CD4-positive, alpha-beta memory T cell (primary cell): Measurements from ENCODE around the gene ISLR2. TPM values are rescaled to one million over a fixed set of nuclear protein-coding genes. Genes with fewer than 3 reads are reported as not detected.

ENCODE experiments used
- CTCF ChIA-PET: fragments of 350-600 bp; sonication (Branson Sonifier 250); formaldehyde crosslinking; loops from one replicate; lab custom pipeline; 2021; ENCODE audit warnings: inconsistent platforms; ENCODE audit not compliant: partially characterized antibody; lab: Charles Lee
- POLR2A ChIA-PET: fragments of 350-600 bp; sonication (Branson Sonifier 250); formaldehyde crosslinking; loops from one replicate; lab custom pipeline; 2021; ENCODE audit not compliant: partially characterized antibody; lab: Charles Lee
- DNase-seq, 5 donors: peaks; one replicate each; pipeline versions ENCODE4 v3.0.0 to v3.0.0-alpha.2; 2020 to 2022; ENCODE audit warnings: mixed read lengths in 1 of 5
- H3K27ac ChIP-seq: one replicate; pipeline ENCODE4 v1.7.0; 2013; ENCODE audit warnings: low read depth, low read length
- H3K27me3 ChIP-seq: 2 replicates; pipeline ENCODE4 v1.7.0; 2013; ENCODE audit warnings: mild to moderate bottlenecking, low read length, moderate library complexity; ENCODE audit not compliant: insufficient read depth
- H3K36me3 ChIP-seq: 2 replicates; pipeline ENCODE4 v1.7.0; 2013; ENCODE audit warnings: mild to moderate bottlenecking, low read length, moderate library complexity; ENCODE audit not compliant: insufficient read depth
- H3K4me1 ChIP-seq: 2 replicates; pipeline ENCODE4 v1.7.0; 2013; ENCODE audit warnings: mild to moderate bottlenecking, low read length, moderate library complexity; ENCODE audit not compliant: insufficient read depth
- H3K4me3 ChIP-seq, 2 donors: one replicate each; pipeline ENCODE4 v1.7.0; 2013; ENCODE audit warnings: low read length in 2 of 2, mild to moderate bottlenecking in 1 of 2
- H3K9me3 ChIP-seq, 2 donors: one replicate each; pipeline ENCODE4 v1.7.0; 2013; ENCODE audit warnings: low read length in 2 of 2, control low read depth in 1 of 2; ENCODE audit not compliant: control insufficient read depth in 1 of 2
- H3K27ac Mint-ChIP-seq, 7 donors: one replicate each; pipeline ENCODE4 v1.8.0; 2020 to 2021; ENCODE audit warnings: mixed read lengths in 7 of 7, mild to moderate bottlenecking in 6 of 7, inconsistent platforms in 3 of 7, moderate library complexity in 3 of 7
- H3K27me3 Mint-ChIP-seq, 2 donors: one replicate each; pipeline ENCODE4 v1.8.0; 2020 to 2021; ENCODE audit warnings: mixed read lengths in 2 of 2
- H3K36me3 Mint-ChIP-seq, 2 donors: one replicate each; pipeline ENCODE4 v1.8.0; 2020 to 2021; ENCODE audit warnings: mixed read lengths in 2 of 2, inconsistent platforms in 1 of 2, mild to moderate bottlenecking in 1 of 2
- H3K4me1 Mint-ChIP-seq, 4 donors: one replicate each; pipeline ENCODE4 v1.8.0; 2020 to 2021; ENCODE audit warnings: mixed read lengths in 4 of 4, mild to moderate bottlenecking in 1 of 4
- H3K4me3 Mint-ChIP-seq, 8 donors: one replicate each; pipeline ENCODE4 v1.8.0; 2020 to 2021; ENCODE audit warnings: mixed read lengths in 8 of 8, mild to moderate bottlenecking in 7 of 8, moderate library complexity in 6 of 8, inconsistent platforms in 3 of 8
- H3K9me3 Mint-ChIP-seq, 8 donors: one replicate each; pipeline ENCODE4 v1.8.0; 2020 to 2021; ENCODE audit warnings: mixed read lengths in 8 of 8, mild to moderate bottlenecking in 5 of 8, inconsistent platforms in 3 of 8, moderate library complexity in 1 of 8
- intact Hi-C: fragments of 100-400 bp; cut with micrococcal nuclease; formaldehyde crosslinking; loops from one replicate; pipeline ENCODE4 v1.15.1; 2023
- polyA plus RNA-seq, 2 donors: library from polyadenylated mRNA; unstranded; fragments of 300-500 nt; fragmentation: Illumina TruSeq; gene quantifications; one replicate each; pipeline ENCODE4 v1.2.3, GENCODE V29; 2021
- total RNA-seq, 2 experiments: library from RNA; stranded (reverse); gene quantifications; one replicate each; pipeline ENCODE4 v1.2.3, GENCODE V29; 2021

Gene ISLR2
- total and polyA plus RNA-seq, 4 experiments from 2014 or later: not detected

DNA sequence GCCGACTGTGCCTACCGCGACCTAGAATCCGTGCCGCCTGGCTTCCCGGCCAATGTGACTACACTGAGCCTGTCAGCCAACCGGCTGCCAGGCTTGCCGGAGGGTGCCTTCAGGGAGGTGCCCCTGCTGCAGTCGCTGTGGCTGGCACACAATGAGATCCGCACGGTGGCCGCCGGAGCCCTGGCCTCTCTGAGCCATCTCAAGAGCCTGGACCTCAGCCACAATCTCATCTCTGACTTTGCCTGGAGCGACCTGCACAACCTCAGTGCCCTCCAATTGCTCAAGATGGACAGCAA, 44.5 kb downstream of the ISLR2 start:
- Histone ChIP-seq H3K36me3 (no peaks in the 10 kb centered on the region), H3K9me3 (no peaks in the 10 kb centered on the region), H3K27me3 (no peaks in the 10 kb centered on the region), H3K4me1 (no peaks in the 10 kb centered on the region), H3K4me3 (no peak overlapping the region), H3K27ac (no peak overlapping the region)
- Mint-ChIP-seq H3K36me3 (no peaks in the 10 kb centered on the region), H3K27me3 (peaks cover 3 to 4% of the 10 kb centered on the region in 2 donors), H3K9me3 (peaks cover 0 to 2% (median 0%) of the 10 kb centered on the region in 8 donors), H3K4me3 (no peak overlapping the region), H3K4me1 (no peaks in the 10 kb centered on the region), H3K27ac (no peak overlapping the region)
- intact Hi-C loops: no loop called here
- CTCF ChIA-PET: no interaction called here
- no peak for DNase-seq
- POLR2A ChIA-PET: no interaction called here

DNA sequence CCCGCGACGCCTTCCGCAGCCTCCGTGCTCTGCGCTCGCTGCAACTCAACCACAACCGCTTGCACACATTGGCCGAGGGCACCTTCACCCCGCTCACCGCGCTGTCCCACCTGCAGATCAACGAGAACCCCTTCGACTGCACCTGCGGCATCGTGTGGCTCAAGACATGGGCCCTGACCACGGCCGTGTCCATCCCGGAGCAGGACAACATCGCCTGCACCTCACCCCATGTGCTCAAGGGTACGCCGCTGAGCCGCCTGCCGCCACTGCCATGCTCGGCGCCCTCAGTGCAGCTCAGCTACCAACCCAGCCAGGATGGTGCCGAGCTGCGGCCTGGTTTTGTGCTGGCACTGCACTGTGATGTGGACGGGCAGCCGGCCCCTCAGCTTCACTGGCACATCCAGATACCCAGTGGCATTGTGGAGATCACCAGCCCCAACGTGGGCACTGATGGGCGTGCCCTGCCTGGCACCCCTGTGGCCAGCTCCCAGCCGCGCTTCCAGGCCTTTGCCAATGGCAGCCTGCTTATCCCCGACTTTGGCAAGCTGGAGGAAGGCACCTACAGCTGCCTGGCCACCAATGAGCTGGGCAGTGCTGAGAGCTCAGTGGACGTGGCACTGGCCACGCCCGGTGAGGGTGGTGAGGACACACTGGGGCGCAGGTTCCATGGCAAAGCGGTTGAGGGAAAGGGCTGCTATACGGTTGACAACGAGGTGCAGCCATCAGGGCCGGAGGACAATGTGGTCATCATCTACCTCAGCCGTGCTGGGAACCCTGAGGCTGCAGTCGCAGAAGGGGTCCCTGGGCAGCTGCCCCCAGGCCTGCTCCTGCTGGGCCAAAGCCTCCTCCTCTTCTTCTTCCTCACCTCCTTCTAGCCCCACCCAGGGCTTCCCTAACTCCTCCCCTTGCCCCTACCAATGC, 45.1 kb downstream of the ISLR2 start:
- POLR2A ChIA-PET: no interaction called here
- no peak for DNase-seq
- H3K27ac Mint-ChIP-seq: no peak overlapping the region

GRCh38 chr15:74176262-74177214, 46.2 kb downstream of the ISLR2 start:
- no peaks in the 10 kb centered on the region for H3K4me1 ChIP-seq
- peaks cover 0 to 2% (median 0%) of the 10 kb centered on the region in 8 donors for H3K9me3 Mint-ChIP-seq
- H3K27ac Mint-ChIP-seq: no peak overlapping the region
- no peaks in the 10 kb centered on the region for H3K36me3 ChIP-seq
- CTCF ChIA-PET: no interaction called here
- POLR2A ChIA-PET: no interaction called here
- no peak overlapping the region for H3K27ac ChIP-seq
- intact Hi-C loops: no loop called here
- H3K9me3 ChIP-seq: no peaks in the 10 kb centered on the region
- no peaks in the 10 kb centered on the region for H3K4me1 Mint-ChIP-seq
- H3K36me3 Mint-ChIP-seq: no peaks in the 10 kb centered on the region
- no peak overlapping the region for H3K4me3 ChIP-seq
- no peak for DNase-seq
- H3K4me3 Mint-ChIP-seq: no peak overlapping the region
- H3K27me3 ChIP-seq: no peaks in the 10 kb centered on the region
- peaks cover 3 to 4% of the 10 kb centered on the region in 2 donors for H3K27me3 Mint-ChIP-seq

More for the DNA sequence above, 45.1 kb downstream of the ISLR2 start:
- Histone ChIP-seq H3K4me1 (no peaks in the 10 kb centered on the region), H3K36me3 (no peaks in the 10 kb centered on the region), H3K4me3 (no peak overlapping the region), H3K9me3 (no peaks in the 10 kb centered on the region), H3K27me3 (no peaks in the 10 kb centered on the region), H3K27ac (no peak overlapping the region)
- Mint-ChIP-seq H3K36me3 (no peaks in the 10 kb centered on the region), H3K4me3 (no peak overlapping the region), H3K27me3 (peaks cover 3 to 4% of the 10 kb centered on the region in 2 donors), H3K9me3 (peaks cover 0 to 2% (median 0%) of the 10 kb centered on the region in 8 donors), H3K4me1 (no peaks in the 10 kb centered on the region)
- CTCF ChIA-PET: no interaction called here
- intact Hi-C loops: no loop called here

- DNase-seq: no peak
- no peaks in the 10 kb centered on the region for H3K36me3 ChIP-seq
- Mint-ChIP-seq H3K4me1 (no peaks in the 10 kb centered on the region), H3K9me3 (peaks cover 0 to 2% (median 0%) of the 10 kb centered on the region in 8 donors), H3K27ac (no peak overlapping the region), H3K27me3 (peaks cover 3 to 4% of the 10 kb centered on the region in 2 donors), H3K36me3 (no peaks in the 10 kb centered on the region), H3K4me3 (no peak overlapping the region)
- no peaks in the 10 kb centered on the region for H3K9me3 ChIP-seq
- CTCF ChIA-PET: no interaction called here
- H3K27me3 ChIP-seq: no peaks in the 10 kb centered on the region
- no peaks in the 10 kb centered on the region for H3K4me1 ChIP-seq
- no peak overlapping the region for H3K27ac ChIP-seq
- POLR2A ChIA-PET: no interaction called here
- intact Hi-C loops: no loop called here
- no peak overlapping the region for H3K4me3 ChIP-seq
Measured at GRCh38 chr15:74178326-74179100, 48.1 kb downstream of the ISLR2 start.

DNA sequence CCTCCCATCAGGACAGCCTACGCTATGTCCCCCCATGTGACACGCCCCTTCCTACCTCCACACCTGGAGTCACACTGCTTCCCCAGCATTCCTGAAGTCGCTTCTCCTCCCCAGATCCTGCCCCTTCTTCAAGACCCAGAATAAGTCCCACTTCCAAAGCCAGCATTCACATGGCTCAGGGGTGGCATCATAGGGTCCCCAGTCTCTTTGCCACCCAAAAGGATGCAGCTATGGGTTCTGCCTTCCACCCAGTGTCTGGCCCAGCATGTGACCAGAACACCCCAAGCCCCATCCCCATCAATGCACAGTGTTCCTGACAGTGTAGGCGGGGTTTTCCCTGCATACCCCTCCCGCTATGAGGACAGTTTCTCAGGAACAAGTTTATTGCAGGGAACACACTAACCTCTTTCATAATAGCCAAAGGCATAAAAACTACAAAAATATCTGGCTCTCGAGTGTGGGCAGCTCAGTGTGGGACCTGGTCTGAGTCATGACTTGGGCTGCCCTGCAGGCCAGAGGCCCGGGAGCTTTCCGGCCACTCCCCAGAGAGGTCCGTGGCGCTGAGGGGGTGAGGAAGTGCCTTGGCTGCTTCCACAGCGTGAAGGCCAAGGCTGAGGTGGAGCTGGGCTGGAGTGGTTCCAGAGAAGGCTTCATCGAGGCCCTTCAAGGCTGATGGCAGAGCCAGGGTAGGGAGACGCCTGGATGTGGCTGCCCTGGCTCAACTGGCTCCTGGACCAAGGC, 48.9 kb downstream of the ISLR2 start:
- no peaks in the 10 kb centered on the region for H3K27me3 ChIP-seq
- peaks cover 0 to 2% (median 0%) of the 10 kb centered on the region in 8 donors for H3K9me3 Mint-ChIP-seq
- no peaks in the 10 kb centered on the region for H3K36me3 ChIP-seq
- intact Hi-C loops: no loop called here
- H3K27ac Mint-ChIP-seq: no peak overlapping the region
- H3K27me3 Mint-ChIP-seq: peaks cover 3 to 4% of the 10 kb centered on the region in 2 donors
- no peaks in the 10 kb centered on the region for H3K4me1 ChIP-seq
- ChIA-PET CTCF (no interaction called here), POLR2A (no interaction called here)
- H3K4me1 Mint-ChIP-seq: no peaks in the 10 kb centered on the region
- no peaks in the 10 kb centered on the region for H3K36me3 Mint-ChIP-seq
- H3K9me3 ChIP-seq: no peaks in the 10 kb centered on the region
- H3K4me3 Mint-ChIP-seq: no peak overlapping the region
- H3K4me3 ChIP-seq: no peak overlapping the region
- H3K27ac ChIP-seq: no peak overlapping the region
- no peak for DNase-seq

DNA sequence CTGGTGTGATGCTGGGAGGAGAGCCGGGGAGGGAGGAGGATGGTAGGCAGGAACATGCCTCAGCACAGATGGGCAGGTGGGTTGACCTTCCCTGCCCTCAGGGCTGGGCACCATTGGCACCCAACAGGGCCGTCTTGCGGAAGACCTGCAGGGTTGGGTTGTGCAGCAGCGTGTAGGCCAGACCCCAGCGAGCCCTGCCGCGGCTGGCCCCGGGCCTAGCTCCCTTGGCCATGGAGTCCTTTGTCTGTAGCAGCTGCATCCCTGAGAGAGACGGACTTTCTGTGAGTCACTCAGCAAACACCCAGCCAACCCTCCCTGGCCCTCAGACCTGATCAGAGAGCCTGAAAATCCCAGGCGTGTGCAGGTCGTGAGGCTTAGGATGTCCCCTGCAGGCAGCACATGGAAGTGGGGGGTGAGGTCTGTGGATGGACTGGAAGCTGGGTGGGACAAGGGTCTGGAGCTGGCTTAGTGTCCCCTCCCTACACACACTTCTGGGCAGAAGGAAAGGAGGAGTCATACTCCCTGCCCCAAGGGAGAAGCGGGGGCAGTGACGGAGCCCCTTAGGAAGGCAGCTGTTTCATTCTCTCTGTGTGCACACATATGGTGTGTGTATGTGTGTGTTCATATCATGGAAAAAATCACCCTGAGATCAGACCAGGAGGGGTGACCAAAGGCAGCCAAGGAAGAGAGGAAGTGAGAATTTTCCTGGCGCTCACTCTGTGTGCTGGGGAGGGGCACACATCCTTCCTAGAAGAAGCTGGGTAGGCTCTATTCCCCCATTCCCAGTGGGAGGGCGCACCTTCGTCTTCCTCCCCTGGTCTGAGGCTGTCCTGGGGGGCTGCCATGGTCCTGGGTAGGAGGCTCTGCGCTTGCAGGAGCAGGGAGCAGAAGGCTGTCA, 49.8 kb downstream of the ISLR2 start:
- Mint-ChIP-seq H3K4me1 (no peaks in the 10 kb centered on the region), H3K9me3 (peaks cover 0 to 2% (median 0%) of the 10 kb centered on the region in 8 donors), H3K36me3 (no peaks in the 10 kb centered on the region), H3K4me3 (no peak overlapping the region), H3K27me3 (peaks cover 3 to 4% of the 10 kb centered on the region in 2 donors), H3K27ac (no peak overlapping the region)
- Histone ChIP-seq H3K9me3 (no peaks in the 10 kb centered on the region), H3K27ac (no peak overlapping the region), H3K4me3 (no peak overlapping the region), H3K27me3 (no peaks in the 10 kb centered on the region), H3K4me1 (no peaks in the 10 kb centered on the region), H3K36me3 (no peaks in the 10 kb centered on the region)
- ChIA-PET CTCF (no interaction called here), POLR2A (no interaction called here)
- no peak for DNase-seq
- intact Hi-C loops: no loop called here
